HepG2 (cell line): ENCODE measurements around the gene HAGH. TPM values are rescaled to one million over a fixed set of nuclear protein-coding genes. Genes with fewer than 3 reads are reported as not detected.

Experiments
- DBP ChIP-seq: sonication (generic); formaldehyde crosslinking; IDR thresholded peaks from 2 replicates; pipeline ENCODE4 v1.4.0; 2020; ENCODE audit warnings: missing genetic modification reagents; ENCODE audit errors: not compliant biosample characterization
- EP300 ChIP-seq, 3 experiments: sonication (generic) in 1 of 3; formaldehyde crosslinking in 1 of 3; IDR thresholded peaks; 2 replicates each; pipeline versions ENCODE4 v1.5.1 to v1.6.1; 2011 to 2020; ENCODE audit warnings: low read depth in 2 of 3, low read length in 2 of 3, borderline replicate concordance in 1 of 3, improper control_type of control experiment in 1 of 3, mild to moderate bottlenecking in 1 of 3, missing genetic modification reagents in 1 of 3, moderate library complexity in 1 of 3
- FOXC1 ChIP-seq: sonication (generic); formaldehyde crosslinking; IDR thresholded peaks from 2 replicates; pipeline ENCODE4 v1.8.0; 2022; ENCODE audit warnings: mild to moderate bottlenecking, missing genetic modification reagents, borderline replicate concordance
- HMGXB4 ChIP-seq, 2 experiments: sonication (generic) in 1 of 2; formaldehyde crosslinking in 1 of 2; IDR thresholded peaks; 2 replicates each; pipeline versions ENCODE4 v1.4.0 to v1.6.1; 2018 to 2020; ENCODE audit warnings: missing genetic modification reagents in 2 of 2, borderline replicate concordance in 1 of 2, low read depth in 1 of 2, mild to moderate bottlenecking in 1 of 2, missing biosample characterization in 1 of 2
- HOXA7 ChIP-seq: sonication (generic); formaldehyde crosslinking; IDR thresholded peaks from 2 replicates; pipeline ENCODE4 v1.8.1; 2022; ENCODE audit warnings: mild to moderate bottlenecking, missing genetic modification reagents, moderate library complexity
- MTA3 ChIP-seq: sonication (generic); formaldehyde crosslinking; IDR thresholded peaks from 2 replicates; pipeline ENCODE4 v1.4.0; 2020; ENCODE audit warnings: missing genetic modification reagents
- SKI ChIP-seq: fragments of 450-650 bp; IDR thresholded peaks from one replicate; pipeline ENCODE4 v1.6.1; 2018; ENCODE audit warnings: mild to moderate bottlenecking; ENCODE audit not compliant: partially characterized antibody
- TIGD3 ChIP-seq: sonication (generic); formaldehyde crosslinking; IDR thresholded peaks from 2 replicates; pipeline ENCODE4 v1.5.1; 2020; ENCODE audit warnings: mild to moderate bottlenecking, missing genetic modification reagents, borderline replicate concordance
- ZNF510 ChIP-seq: sonication (generic); formaldehyde crosslinking; IDR thresholded peaks from 2 replicates; pipeline ENCODE4 v1.4.0; 2020; ENCODE audit warnings: low read depth, mild to moderate bottlenecking, missing genetic modification reagents
- ZNF839 ChIP-seq: sonication (generic); formaldehyde crosslinking; IDR thresholded peaks from 2 replicates; pipeline ENCODE4 v1.4.0; 2020; ENCODE audit warnings: missing genetic modification reagents, mild to moderate bottlenecking, borderline replicate concordance
- polyA plus RNA-seq, 8 experiments: library from polyadenylated mRNA; depleted of rRNA in 3 of 8; stranded (reverse) in 7 of 8; unstranded in 1 of 8; fragments of >200 nt; fragmentation: Illumina TruSeq in 4 of 8; extraction: Trizol in 4 of 8; gene quantifications; 2 replicates each; pipeline versions ENCODE4 v1.2.1 to v1.2.3, GENCODE V29; 2011 to 2016; ENCODE audit warnings: low read depth in 4 of 8, missing spikeins in 1 of 8, mixed read lengths in 1 of 8; ENCODE audit not compliant: insufficient read depth in 1 of 8
- total RNA-seq, 5 experiments: library from RNA; depleted of rRNA; stranded (reverse); fragments of >200 nt; fragmentation: Illumina TruSeq; extraction: Trizol; gene quantifications; 2 replicates each; pipeline ENCODE4 v1.2.3, GENCODE V29; 2016; ENCODE audit warnings: low read depth in 1 of 5

The HAGH gene
- total and polyA plus RNA-seq, 2 of the 13 experiments (the other 11 are each of a cell fraction or from before 2014, with no cell fraction given): 70.4 to 95.4 TPM

GRCh38 chr16:1769402-1770300 lies 57.0 kb downstream of the HAGH start (continued):
- TF ChIP-seq EP300 (IDR thresholded peaks at IDR 0.05; ENCODE audit: low read depth in 2 of 2, low read length in 2 of 2): no peak
- no peak for TF ChIP-seq EP300 (CRISPR knock-in tag; IDR thresholded peaks at IDR 0.05; ENCODE audit: borderline replicate concordance)
- no peak for TF ChIP-seq FOXC1
- TF ChIP-seq DBP (CRISPR knock-in tag): no peak
- 0 out of 2 replicates have a peak, but pooled peaks have one; percentile 17 for TF ChIP-seq ZNF839 (CRISPR knock-in tag)
- no peak for TF ChIP-seq SKI
- no peak for TF ChIP-seq HOXA7
- no peak for TF ChIP-seq TIGD3 (CRISPR knock-in tag)
- TF ChIP-seq HMGXB4 (CRISPR knock-in tag; IDR thresholded peaks at IDR 0.05; ENCODE audit: borderline replicate concordance in 1 of 2, low read depth in 1 of 2): no peak
- TF ChIP-seq ZNF510 (CRISPR knock-in tag): no peak
- no peak for TF ChIP-seq MTA3 (CRISPR knock-in tag)
